ENCODE measurements around the gene ZNF215. TPM values are rescaled to one million over a fixed set of nuclear protein-coding genes. Genes with fewer than 3 reads are reported as not detected.
"Not testable (repeated sequence)": the region's sequence is repeated elsewhere in the genome, so short reads cannot be mapped to it uniquely, and the experiment has no call there.

ZNF215 gene
- total RNA-seq, 1 donor from 2014 or later: 5.6 TPM

GRCh38 chr11:6941970-6942369 is 15.7 kb downstream of the ZNF215 start:
- no peak for DNase-seq

GRCh38 chr11:6943131-6943530 is 16.9 kb downstream of the ZNF215 start:
- DNase-seq: no peak

GRCh38 chr11:6954248-6954647 is 28.0 kb downstream of the ZNF215 start:
- not testable (repeated sequence) for DNase-seq

- no peak for DNase-seq
Observed at GRCh38 chr11:6962141-6962540, 35.9 kb downstream of the ZNF215 start.

GRCh38 chr11:6962673-6963072 is 36.4 kb downstream of the ZNF215 start:
- no peak for DNase-seq

- DNase-seq: no peak
Observed at GRCh38 chr11:6968816-6969215, 42.6 kb downstream of the ZNF215 start.

- DNase-seq: not testable (repeated sequence)
Observed at GRCh38 chr11:6969854-6970253, 43.6 kb downstream of the ZNF215 start.

GRCh38 chr11:6979365-6979764 is 53.1 kb downstream of the ZNF215 start:
- no peak for DNase-seq

- no peak for DNase-seq
Observed at GRCh38 chr11:6986487-6986886, 60.3 kb downstream of the ZNF215 start.

- DNase-seq: no peak
Observed at GRCh38 chr11:6988506-6988905, 62.3 kb downstream of the ZNF215 start.

GRCh38 chr11:6991227-6991626 is 65.0 kb downstream of the ZNF215 start:
- no peak for DNase-seq

- DNase-seq: no peak
Observed at GRCh38 chr11:6992026-6992425, 65.8 kb downstream of the ZNF215 start.

GRCh38 chr11:6992457-6993417 is 66.5 kb downstream of the ZNF215 start:
- DNase-seq: no peak

GRCh38 chr11:6995703-6996102 is 69.5 kb downstream of the ZNF215 start:
- no peak for DNase-seq

GRCh38 chr11:7004482-7004881 is 78.3 kb downstream of the ZNF215 start:
- no peak for DNase-seq

Other genes with a start within 250 kb of the ZNF215 start
- gene MRPL17, start 243.1 kb upstream of the ZNF215 start, total RNA-seq: 22.3 TPM
- gene OR2AG2, start 154.4 kb upstream of the ZNF215 start, total RNA-seq: 0.47 TPM
- not detected for gene OR2AG1, start 143.4 kb upstream of the ZNF215 start, total RNA-seq
- gene OR6A2, start 126.7 kb upstream of the ZNF215 start, total RNA-seq: 0.47 TPM
- gene OR10A5, start 80.7 kb upstream of the ZNF215 start, total RNA-seq: not detected
- gene OR10A2, start 63.4 kb upstream of the ZNF215 start, total RNA-seq: not detected
- not detected for gene OR10A4, start 49.8 kb upstream of the ZNF215 start, total RNA-seq
- 0.31 TPM for gene OR2D2, start 33.9 kb upstream of the ZNF215 start, total RNA-seq
- gene OR2D3, start 5.4 kb upstream of the ZNF215 start, total RNA-seq: not detected
- 17.9 TPM for gene ZNF214, start 93.9 kb downstream of the ZNF215 start, total RNA-seq
- 0.94 TPM for gene NLRP14, start 94.1 kb downstream of the ZNF215 start, total RNA-seq
- gene RBMXL2, start 162.6 kb downstream of the ZNF215 start, total RNA-seq: not detected